ENCODE results near the gene IGFBP3.

GRCh38 chr7:45914911-45915310 is 6.2 kb downstream of the IGFBP3 start:
- TF ChIP-seq SUZ12 (IDR thresholded peaks at IDR 0.05; ENCODE audit: extremely low read depth, insufficient read depth, insufficient read length) (no peak), YY1 (IDR thresholded peaks at IDR 0.05; ENCODE audit: insufficient read depth, insufficient read length) (no peak)

Data from NT2/D1 (cell line).